Measurements from ENCODE around the gene BBS5. TPM values are rescaled to one million over a fixed set of nuclear protein-coding genes. Genes with fewer than 3 reads are reported as not detected.

Gene BBS5
- total RNA-seq, 1 experiment from 2014 or later: 0.55 TPM

GRCh38 chr2:169507698-169508097, 28.4 kb downstream of the BBS5 start:
- Mint-ChIP-seq H3K27me3 (ENCODE audit: low read depth) (no peaks in the 10 kb centered on the region; the same call in 1 of the 2 replicates), H3K4me3 (no peak overlapping the region), H3K4me1 (peaks cover 10 to 14% of the 10 kb centered on the region in 2 experiments), H3K27ac (no peak overlapping the region), H3K36me3 (ENCODE audit: insufficient read depth in 1 of 3, low read depth in 3 of 3) (peaks cover 0 to 14% (median 1%) of the 10 kb centered on the region in 3 experiments; a peak in 2 of 7 replicates), H3K9me3 (peaks cover 7 to 13% of the 10 kb centered on the region in 2 experiments; a peak in 3 of 5 replicates)
- Histone ChIP-seq H3T11ph (ENCODE audit: low read length) (no peak overlapping the region), H2BK12ac (ENCODE audit: insufficient read length, low read depth, low read length) (no peak overlapping the region), H3K23me2 (ENCODE audit: insufficient read length, low read depth, low read length, poor library complexity, severe bottlenecking) (no peaks in the 10 kb centered on the region), H2BK120ac (ENCODE audit: low read depth, low read length, poor library complexity, severe bottlenecking) (no peak overlapping the region), H4K5ac (ENCODE audit: insufficient read length, low read depth, low read length) (no peak overlapping the region), H2AK5ac (ENCODE audit: insufficient read length, low read length) (no peak overlapping the region), H3K9me3 (ENCODE audit: control insufficient read depth, low read depth, low read length) (no peaks in the 10 kb centered on the region), H3K79me1 (ENCODE audit: insufficient read depth, low read depth, low read length, poor library complexity, severe bottlenecking) (no peaks in the 10 kb centered on the region), H2AFZ (ENCODE audit: low read length) (no peak overlapping the region), H3K4me2 (ENCODE audit: insufficient read depth, insufficient read length, low read length) (no peak overlapping the region), H3K4me1 (ENCODE audit: insufficient read depth, low read length) (no peaks in the 10 kb centered on the region), H3K79me2 (ENCODE audit: insufficient read depth, low read length) (no peaks in the 10 kb centered on the region), H3K27ac (ENCODE audit: insufficient read length, low read depth, low read length) (no peak overlapping the region), H3K9ac (ENCODE audit: extremely low read depth, insufficient read length, low read length) (no peak overlapping the region), H3K4ac (ENCODE audit: low read depth, low read length) (no peak overlapping the region), H3K27me3 (ENCODE audit: insufficient read depth, low read length) (no peaks in the 10 kb centered on the region), H3K14ac (ENCODE audit: insufficient read depth, low read length) (no peak overlapping the region), H2BK15ac (ENCODE audit: low read depth, low read length) (no peak overlapping the region), H2BK5ac (ENCODE audit: insufficient read length, low read length) (no peak overlapping the region), H3K23ac (ENCODE audit: insufficient read length, low read depth, low read length) (no peak overlapping the region), H4K91ac (ENCODE audit: insufficient read length, low read depth, low read length) (no peak overlapping the region), H2BK20ac (ENCODE audit: low read depth, low read length, poor library complexity, severe bottlenecking) (no peak overlapping the region), H4K20me1 (ENCODE audit: control insufficient read depth, insufficient read depth, insufficient read length) (no peaks in the 10 kb centered on the region), H4K8ac (replicated peaks; ENCODE audit: insufficient read length, low read depth, low read length) (no peak overlapping the region), H3K56ac (ENCODE audit: insufficient read length, low read depth, low read length) (no peak overlapping the region), H3K18ac (ENCODE audit: insufficient read length, low read depth, low read length) (no peak overlapping the region)
- no peak for TF ChIP-seq CTCF (conservative IDR thresholded peaks at IDR 0.05)
- no peak for DNase-seq
